ENCODE results near the gene DCTN3. TPM values are rescaled to one million over a fixed set of nuclear protein-coding genes. Genes with fewer than 3 reads are reported as not detected.

The DCTN3 gene
- total and polyA plus RNA-seq, 2 experiments from 2014 or later, result 130 to 148 TPM

DNA sequence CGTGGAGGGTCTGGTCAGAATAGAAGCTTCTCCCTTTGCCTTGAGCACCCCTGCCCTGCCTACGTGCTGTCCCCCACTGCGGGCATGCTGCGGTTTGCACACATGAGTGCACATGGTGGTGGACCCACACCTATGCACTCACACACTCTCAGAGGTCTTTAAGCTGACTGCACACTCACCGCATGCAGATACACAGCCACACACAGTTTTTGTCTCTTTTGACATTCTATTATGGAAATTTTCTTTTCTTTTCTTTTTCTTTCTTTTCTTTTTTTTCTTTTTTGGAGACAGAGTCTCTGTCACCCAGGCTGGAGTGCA lies 9.2 kb upstream of the DCTN3 start:
- H3K27ac ChIP-seq, result no peak overlapping the region
- no peaks in the 10 kb centered on the region for H3K9me2 ChIP-seq (ENCODE audit: insufficient read depth)
- 0 out of 2 replicates have a peak overlapping the region, but pooled peaks have one; percentile 33 for H2AFZ ChIP-seq
- no peaks in the 10 kb centered on the region for H3K36me3 ChIP-seq (ENCODE audit: low read depth)
- DNase-seq, result no peak
- 16 to 28% methylated on average over 5 of the region's 5 CpGs for WGBS, 2 experiments (ENCODE audit: low coverage in 1 of 2, low lambda C conversion rate in 2 of 2, missing lambda C conversion rate in 2 of 2)
- H3K4me1 ChIP-seq (ENCODE audit: insufficient read depth), result no peaks in the 10 kb centered on the region
- TF ChIP-seq EZH2 (IDR thresholded peaks at IDR 0.05; ENCODE audit: insufficient read depth, poor library complexity, severe bottlenecking) (peak; percentile 61), EZH2phosphoT487 (IDR thresholded peaks at IDR 0.05; ENCODE audit: insufficient read depth, low read depth) (0 out of 2 replicates have a peak, but pooled peaks have one; percentile 27)
- peaks cover 7% of the 10 kb centered on the region; the same call in 1 of the 2 replicates for H3F3A ChIP-seq (ENCODE audit: insufficient read depth)
- H3K27me3 ChIP-seq (replicated peaks; ENCODE audit: insufficient read depth), result peaks cover 54% of the 10 kb centered on the region
- H3K4me3 ChIP-seq, result peak overlapping the region; percentile 52; the same call in 1 of the 2 replicates
- in situ Hi-C loops (cut with MboI), result no loop called here
- H3K4me2 ChIP-seq (ENCODE audit: unreplicated experiment), result peak overlapping the region; percentile 30
- H4K20me1 ChIP-seq (ENCODE audit: insufficient read depth), result no peaks in the 10 kb centered on the region
- H3K79me2 ChIP-seq (ENCODE audit: insufficient read depth), result no peaks in the 10 kb centered on the region
- H3K9me3 ChIP-seq (ENCODE audit: low read depth), result no peaks in the 10 kb centered on the region
- no peak overlapping the region for H3K9ac ChIP-seq

GRCh38 chr9:34628656-34629490 lies 8.6 kb upstream of the DCTN3 start, which contains the start of gene ARID3C:
Gene ARID3C, minus strand, starts transcription at chr9:34629066. Its CDS starts 1,052 bp downstream, at chr9:34628014.
- H3K4me2 ChIP-seq (ENCODE audit: unreplicated experiment), result peak within 1 kb of the TSS; percentile 30
- peaks cover 60% of the 10 kb centered on the region for H3K27me3 ChIP-seq (replicated peaks; ENCODE audit: insufficient read depth)
- H3K9me2 ChIP-seq (ENCODE audit: insufficient read depth), result no peaks in the 10 kb centered on the region
- H3K79me2 ChIP-seq (ENCODE audit: insufficient read depth), result no peaks in the 10 kb centered on the region
- no peak within 1 kb of the TSS for H3K9ac ChIP-seq
- no peaks in the 10 kb centered on the region for H3K9me3 ChIP-seq (ENCODE audit: low read depth)
- H3K27ac ChIP-seq, result no peak within 1 kb of the TSS
- H3K36me3 ChIP-seq (ENCODE audit: low read depth), result no peaks in the 10 kb centered on the region
- 1 to 3% methylated on average over 48 to 52 of the region's 69 CpGs for WGBS, 2 experiments (ENCODE audit: low coverage in 1 of 2, low lambda C conversion rate in 2 of 2, missing lambda C conversion rate in 2 of 2)
- TF ChIP-seq EZH2phosphoT487 (IDR thresholded peaks at IDR 0.05; ENCODE audit: insufficient read depth, low read depth) (0 out of 2 replicates have a peak, but pooled peaks have one; percentile 26), EZH2 (IDR thresholded peaks at IDR 0.05; ENCODE audit: insufficient read depth, poor library complexity, severe bottlenecking) (peak; percentile 93)
- peak; percentile 72 for DNase-seq
- in situ Hi-C loops (cut with MboI), result no loop called here
- H3K4me1 ChIP-seq (ENCODE audit: insufficient read depth), result no peaks in the 10 kb centered on the region
- H3K4me3 ChIP-seq, result peak within 1 kb of the TSS; percentile 52
- no peaks in the 10 kb centered on the region for H4K20me1 ChIP-seq (ENCODE audit: insufficient read depth)
- peak within 1 kb of the TSS; percentile 33; the same call in 1 of the 2 replicates for H2AFZ ChIP-seq
- H3F3A ChIP-seq (ENCODE audit: insufficient read depth), result peaks cover 7% of the 10 kb centered on the region; the same call in 1 of the 2 replicates

DNA sequence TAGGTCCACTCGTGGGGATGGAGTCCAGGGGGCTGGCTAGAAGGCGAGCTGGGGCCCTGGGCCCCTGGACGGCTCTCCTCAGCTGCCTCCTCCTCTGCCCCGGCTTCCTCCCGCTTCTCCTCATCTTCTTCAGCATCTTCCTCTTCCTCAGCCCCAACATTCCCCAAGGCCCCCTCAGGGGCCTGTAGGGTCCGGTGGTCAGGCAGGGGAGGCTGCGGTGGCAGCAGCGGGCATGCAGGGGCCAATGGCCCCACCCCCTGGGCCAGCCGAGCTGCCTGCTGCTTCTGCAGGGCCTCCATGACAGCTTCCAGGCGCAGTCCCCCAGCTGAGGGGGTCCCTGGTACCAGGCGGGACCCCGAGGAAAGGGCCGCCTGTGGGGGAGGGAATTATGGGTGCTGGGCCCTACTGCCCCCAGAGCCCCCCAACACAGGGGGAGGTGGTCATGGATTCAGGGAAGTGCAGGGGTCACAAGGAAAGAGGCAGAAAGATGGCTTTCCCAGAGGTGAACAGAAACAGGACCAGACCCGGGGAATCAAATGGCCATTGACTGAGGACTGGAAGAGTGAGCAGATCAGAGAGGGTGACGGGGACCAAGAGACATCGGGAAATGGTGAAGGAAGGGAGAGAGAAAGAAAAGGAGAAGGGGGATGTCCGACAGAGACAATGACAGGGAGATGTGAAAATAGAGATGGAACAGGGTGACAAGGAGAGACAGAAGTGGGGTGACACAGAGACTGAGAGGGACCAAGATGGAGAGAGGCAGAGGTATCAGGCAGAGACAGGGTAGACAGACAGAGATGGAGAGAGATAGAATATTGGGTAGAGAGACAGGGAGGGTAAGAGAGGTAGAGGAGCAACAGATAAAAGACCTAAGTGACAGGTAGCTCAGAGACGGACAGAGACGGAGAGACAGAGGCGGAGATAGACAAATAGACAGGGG lies 7.7 kb upstream of the DCTN3 start:
- Histone ChIP-seq H3K27me3 (replicated peaks; ENCODE audit: insufficient read depth) (peaks cover 65% of the 10 kb centered on the region), H3K9ac (no peak overlapping the region), H3K27ac (no peak overlapping the region), H3K4me1 (ENCODE audit: insufficient read depth) (no peaks in the 10 kb centered on the region), H3F3A (ENCODE audit: insufficient read depth) (peaks cover 7% of the 10 kb centered on the region; the same call in 1 of the 2 replicates), H3K9me2 (ENCODE audit: insufficient read depth) (no peaks in the 10 kb centered on the region), H3K79me2 (ENCODE audit: insufficient read depth) (no peaks in the 10 kb centered on the region), H3K4me2 (ENCODE audit: unreplicated experiment) (peak overlapping the region; percentile 30), H3K36me3 (ENCODE audit: low read depth) (no peaks in the 10 kb centered on the region), H3K4me3 (peak overlapping the region; percentile 52), H4K20me1 (ENCODE audit: insufficient read depth) (no peaks in the 10 kb centered on the region), H2AFZ (0 out of 2 replicates have a peak overlapping the region, but pooled peaks have one; percentile 33), H3K9me3 (ENCODE audit: low read depth) (no peaks in the 10 kb centered on the region)
- WGBS, 2 experiments (ENCODE audit: low coverage in 1 of 2, low lambda C conversion rate in 2 of 2, missing lambda C conversion rate in 2 of 2), result 17 to 22% methylated on average over 14 to 20 of the region's 20 CpGs
- TF ChIP-seq EZH2phosphoT487 (IDR thresholded peaks at IDR 0.05; ENCODE audit: insufficient read depth, low read depth), result peak; percentile 88
- peak; percentile 100 for TF ChIP-seq EZH2 (IDR thresholded peaks at IDR 0.05; ENCODE audit: insufficient read depth, poor library complexity, severe bottlenecking)
- no peak for DNase-seq
- in situ Hi-C loops (cut with MboI), result no loop called here

DNA sequence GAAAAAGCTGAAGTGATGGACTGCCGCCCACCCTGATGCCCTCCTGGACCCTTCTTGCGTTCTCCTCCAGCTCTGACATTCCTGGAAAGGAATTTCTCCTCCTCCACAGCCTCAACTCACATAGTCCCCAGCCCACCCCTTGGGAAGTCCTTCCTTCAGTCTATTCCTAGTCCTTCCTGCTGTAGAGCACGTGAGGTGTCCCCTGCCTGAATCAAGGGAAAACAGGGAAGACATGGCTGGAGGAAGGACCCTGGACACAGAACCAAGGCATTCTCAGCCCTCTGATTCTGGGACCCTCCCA lies 4.8 kb upstream of the DCTN3 start:
- H3K4me3 ChIP-seq, result no peak overlapping the region

More for the DNA sequence above, 4.8 kb upstream of the DCTN3 start:
- DNase-seq, result no peak
- no peaks in the 10 kb centered on the region for H3K9me3 ChIP-seq (ENCODE audit: low read depth)
- TF ChIP-seq EZH2 (IDR thresholded peaks at IDR 0.05; ENCODE audit: insufficient read depth, poor library complexity, severe bottlenecking) (no peak), EZH2phosphoT487 (IDR thresholded peaks at IDR 0.05; ENCODE audit: insufficient read depth, low read depth) (no peak)
- H3K4me1 ChIP-seq (ENCODE audit: insufficient read depth), result no peaks in the 10 kb centered on the region
- H3K79me2 ChIP-seq (ENCODE audit: insufficient read depth), result peaks cover 1% of the 10 kb centered on the region
- no peak overlapping the region for H3K9ac ChIP-seq
- no peak overlapping the region for H3K27ac ChIP-seq
- 48 to 56% methylated on average over 3 of the region's 3 CpGs for WGBS, 2 experiments (ENCODE audit: low coverage in 1 of 2, low lambda C conversion rate in 2 of 2, missing lambda C conversion rate in 2 of 2)
- peaks cover 60% of the 10 kb centered on the region for H3K27me3 ChIP-seq (replicated peaks; ENCODE audit: insufficient read depth)
- no peaks in the 10 kb centered on the region for H3K36me3 ChIP-seq (ENCODE audit: low read depth)
- H4K20me1 ChIP-seq (ENCODE audit: insufficient read depth), result no peaks in the 10 kb centered on the region
- H3K4me2 ChIP-seq (ENCODE audit: unreplicated experiment), result no peak overlapping the region
- H3K9me2 ChIP-seq (ENCODE audit: insufficient read depth), result no peaks in the 10 kb centered on the region
- H2AFZ ChIP-seq, result no peak overlapping the region
- no peaks in the 10 kb centered on the region for H3F3A ChIP-seq (ENCODE audit: insufficient read depth)
- in situ Hi-C loops (cut with MboI), result no loop called here

All from GM23248 (cell line).